NT2/D1 (cell line): Measurements from ENCODE around the gene OGFR.

Experiments used
- DNase-seq: peaks from one replicate; pipeline ENCODE4 v3.0.0-alpha.2; 2011; ENCODE audit warnings: low read depth, low spot score
- H3K27me3 ChIP-seq: 2 replicates; pipeline ENCODE4 v1.6.0; 2011; ENCODE audit warnings: mild to moderate bottlenecking; ENCODE audit not compliant: insufficient read length, insufficient read depth
- H3K36me3 ChIP-seq: 2 replicates; pipeline ENCODE4 v1.6.1; 2011; ENCODE audit warnings: mild to moderate bottlenecking, low read length, mixed read lengths; ENCODE audit not compliant: insufficient read depth, insufficient read length
- H3K4me1 ChIP-seq: 2 replicates; pipeline ENCODE4 v1.5.1; 2011; ENCODE audit not compliant: insufficient read depth, insufficient read length
- H3K4me3 ChIP-seq: 2 replicates; pipeline ENCODE4 v1.5.1; 2011; ENCODE audit warnings: low read depth; ENCODE audit not compliant: insufficient read length
- H3K9ac ChIP-seq: 2 replicates; pipeline ENCODE4 v1.6.0; 2011; ENCODE audit warnings: low read depth; ENCODE audit not compliant: insufficient read length
- H3K9me3 ChIP-seq: 2 replicates; pipeline ENCODE4 v1.5.1; 2011; ENCODE audit warnings: mild to moderate bottlenecking, low read length; ENCODE audit not compliant: insufficient read depth
- SUZ12 ChIP-seq: IDR thresholded peaks from 2 replicates; pipeline ENCODE4 v1.6.1; 2011; ENCODE audit not compliant: insufficient read length, insufficient read depth; ENCODE audit errors: extremely low read depth
- YY1 ChIP-seq: IDR thresholded peaks from 2 replicates; pipeline ENCODE4 v1.6.1; 2011; ENCODE audit not compliant: insufficient read length, insufficient read depth
- ZNF274 ChIP-seq: IDR thresholded peaks from 2 replicates; pipeline ENCODE4 v1.6.1; 2011; ENCODE audit warnings: mild to moderate bottlenecking, low read depth, low read length

Gene OGFR

GRCh38 chr20:62780204-62780603, 24.4 kb upstream of the OGFR start:
- DNase-seq: no peak
- H3K36me3 ChIP-seq: no peaks in the 10 kb centered on the region

DNA sequence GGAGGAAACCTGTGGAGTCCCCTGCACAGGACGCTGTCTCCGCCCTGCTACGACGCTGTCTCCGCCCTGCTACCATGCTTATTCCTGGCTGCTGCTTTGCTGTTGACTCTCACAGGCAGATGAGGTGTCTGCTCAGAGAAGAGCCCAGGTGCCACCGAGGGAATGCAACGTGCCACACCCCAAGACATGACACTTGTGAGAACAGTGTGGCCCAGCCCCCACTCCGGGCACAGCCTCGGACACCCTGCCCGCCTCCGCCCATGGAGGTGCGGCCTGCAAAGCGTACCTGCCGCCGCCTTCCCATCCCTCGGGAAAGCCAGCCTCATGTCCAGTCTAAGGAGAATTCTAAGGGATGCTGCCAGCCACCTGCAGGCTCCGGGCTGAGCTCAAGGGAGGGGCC, 23.9 kb upstream of the OGFR start:
- H3K36me3 ChIP-seq: no peaks in the 10 kb centered on the region
- no peaks in the 10 kb centered on the region for H3K9me3 ChIP-seq
- H3K27me3 ChIP-seq: no peaks in the 10 kb centered on the region
- no peak overlapping the region for H3K4me3 ChIP-seq
- DNase-seq: no peak
- peak overlapping the region; percentile 26 for H3K9ac ChIP-seq
- TF ChIP-seq YY1: no peak
- no peak for TF ChIP-seq ZNF274
- no peak for TF ChIP-seq SUZ12
- H3K4me1 ChIP-seq: peaks cover 9% of the 10 kb centered on the region

More at GRCh38 chr20:62780204-62780603, 24.4 kb upstream of the OGFR start:
- Histone ChIP-seq H3K27me3 (no peaks in the 10 kb centered on the region), H3K4me1 (peaks cover 9% of the 10 kb centered on the region), H3K9ac (no peak overlapping the region), H3K9me3 (no peaks in the 10 kb centered on the region), H3K4me3 (no peak overlapping the region)
- no peak for TF ChIP-seq SUZ12
- TF ChIP-seq YY1: no peak
- no peak for TF ChIP-seq ZNF274

DNA sequence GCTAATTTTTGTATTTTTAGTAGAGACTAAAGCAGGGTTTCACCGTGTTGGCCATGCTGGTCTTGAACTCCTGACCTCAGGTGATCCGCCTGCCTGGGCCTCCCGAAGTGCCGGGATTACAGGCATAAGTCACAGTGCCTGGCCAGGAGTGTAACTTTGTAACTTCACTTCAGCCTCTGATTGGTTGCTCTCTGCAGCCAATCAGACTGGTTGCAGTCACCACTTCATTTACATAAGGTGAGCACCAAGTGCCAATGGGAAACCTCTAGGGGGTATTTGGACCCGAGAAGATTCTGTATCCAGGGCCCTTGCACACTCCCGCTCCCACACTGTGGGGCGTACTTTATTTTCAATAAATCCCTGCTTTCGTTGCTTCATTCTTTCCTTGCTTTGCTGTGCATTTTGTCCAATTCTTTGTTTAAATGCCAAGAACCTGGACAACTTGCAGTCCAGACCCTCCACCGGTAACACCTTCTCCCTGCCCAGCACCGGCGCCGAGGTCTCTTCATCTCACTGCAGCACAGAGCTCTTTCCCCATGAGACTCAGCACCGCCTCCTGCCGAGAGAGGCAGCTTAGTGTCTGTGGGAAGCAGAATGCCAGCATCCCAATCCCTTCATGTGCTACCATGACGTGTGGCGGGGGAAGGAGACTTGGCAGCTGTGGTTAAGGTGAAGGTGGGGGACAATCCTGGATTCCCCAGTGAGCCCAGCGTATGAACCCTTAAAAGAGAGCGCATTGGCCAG, 22.3 kb upstream of the OGFR start:
- H3K36me3 ChIP-seq: no peaks in the 10 kb centered on the region

GRCh38 chr20:62782893-62783278, 21.7 kb upstream of the OGFR start:
- no peak for TF ChIP-seq SUZ12
- no peak for TF ChIP-seq ZNF274
- no peak for TF ChIP-seq YY1
- no peaks in the 10 kb centered on the region for H3K9me3 ChIP-seq
- H3K36me3 ChIP-seq: no peaks in the 10 kb centered on the region
- H3K9ac ChIP-seq: no peak overlapping the region
- H3K4me1 ChIP-seq: peaks cover 14% of the 10 kb centered on the region
- H3K4me3 ChIP-seq: no peak overlapping the region
- no peak for DNase-seq
- peaks cover 5% of the 10 kb centered on the region for H3K27me3 ChIP-seq

More for the DNA sequence above, 22.3 kb upstream of the OGFR start:
- peaks cover 14% of the 10 kb centered on the region for H3K4me1 ChIP-seq
- no peak overlapping the region for H3K9ac ChIP-seq
- H3K9me3 ChIP-seq: no peaks in the 10 kb centered on the region
- H3K27me3 ChIP-seq: no peaks in the 10 kb centered on the region
- no peak overlapping the region for H3K4me3 ChIP-seq
- no peak for DNase-seq
- no peak for TF ChIP-seq ZNF274
- no peak for TF ChIP-seq YY1
- TF ChIP-seq SUZ12: no peak

- no peak for DNase-seq
- H3K4me3 ChIP-seq: no peak overlapping the region
- TF ChIP-seq SUZ12: no peak
- H3K36me3 ChIP-seq: no peaks in the 10 kb centered on the region
- H3K4me1 ChIP-seq: peaks cover 14% of the 10 kb centered on the region
- H3K27me3 ChIP-seq: peaks cover 11% of the 10 kb centered on the region
- H3K9me3 ChIP-seq: no peaks in the 10 kb centered on the region
- H3K9ac ChIP-seq: no peak overlapping the region
Measured at GRCh38 chr20:62784497-62784896, 20.1 kb upstream of the OGFR start.

DNA sequence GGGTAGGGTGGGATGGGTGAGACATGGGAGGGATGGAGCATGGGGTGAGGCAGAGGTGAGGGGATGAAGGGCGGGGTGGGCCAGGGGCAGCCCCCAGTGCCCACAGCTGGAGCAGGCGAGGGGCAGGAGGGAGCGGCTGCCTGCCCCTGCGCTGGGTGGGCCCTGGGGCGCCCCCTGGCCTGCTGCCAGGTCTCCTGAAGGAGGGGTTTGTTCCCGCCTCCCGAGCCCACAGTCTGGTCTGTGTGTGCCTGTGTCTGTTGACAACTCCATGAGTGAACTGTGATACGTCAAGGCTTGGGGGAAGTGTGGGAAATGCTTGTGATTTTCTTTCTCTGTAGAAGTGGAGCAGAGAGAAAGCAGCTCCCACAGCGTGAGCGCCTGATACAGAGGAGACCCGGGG, 19.2 kb upstream of the OGFR start:
- no peak for TF ChIP-seq ZNF274
- TF ChIP-seq SUZ12: no peak
- TF ChIP-seq YY1: no peak
- peaks cover 18% of the 10 kb centered on the region for H3K4me1 ChIP-seq
- no peak for DNase-seq

DNA sequence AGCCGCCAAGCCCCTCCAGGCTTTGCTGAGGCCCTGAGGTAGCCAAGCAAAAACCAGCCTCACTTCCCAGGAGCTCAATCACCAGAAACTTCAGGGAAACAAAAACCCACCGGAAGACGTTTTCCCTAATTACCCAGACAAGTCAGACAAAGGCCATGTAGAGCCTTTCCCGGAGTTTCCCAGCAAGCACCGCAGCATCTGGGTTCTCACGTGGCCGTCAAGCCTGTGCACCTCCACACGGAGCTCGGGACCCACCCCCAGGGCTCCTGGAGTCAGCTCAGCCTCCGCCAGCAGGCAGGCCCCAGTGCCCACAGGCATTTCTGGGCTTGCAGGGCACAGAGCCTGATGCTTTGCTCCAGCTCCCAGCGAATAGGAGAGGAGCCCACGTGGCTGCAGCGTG, 18.5 kb upstream of the OGFR start:
- Histone ChIP-seq H3K4me1 (peaks cover 18% of the 10 kb centered on the region), H3K9me3 (no peaks in the 10 kb centered on the region), H3K36me3 (no peaks in the 10 kb centered on the region), H3K27me3 (peaks cover 11% of the 10 kb centered on the region), H3K9ac (peak overlapping the region; percentile 26), H3K4me3 (no peak overlapping the region)
- TF ChIP-seq YY1: no peak
- TF ChIP-seq SUZ12: no peak
- no peak for TF ChIP-seq ZNF274
- DNase-seq: no peak

More for the DNA sequence above, 19.2 kb upstream of the OGFR start:
- H3K27me3 ChIP-seq: peaks cover 11% of the 10 kb centered on the region
- no peak overlapping the region for H3K9ac ChIP-seq
- no peaks in the 10 kb centered on the region for H3K9me3 ChIP-seq
- no peaks in the 10 kb centered on the region for H3K36me3 ChIP-seq
- no peak overlapping the region for H3K4me3 ChIP-seq
